Right lobe of liver (tissue), 6 donors: ENCODE results near the gene NEU1. TPM values are rescaled to one million over a fixed set of nuclear protein-coding genes. Genes with fewer than 3 reads are reported as not detected.

Source experiments
- ATAC-seq, 4 donors: fragments of 200-7000 bp; cut with Tn5 transposase; one replicate each; pipeline ENCODE4 v1.9.1; 2020; ENCODE audit warnings: mild to moderate bottlenecking in 4 of 4, moderate library complexity in 4 of 4
- DNase-seq, 3 donors: peaks; one replicate each; pipeline ENCODE4 v3.0.0-alpha.2; 2020
- H3K27ac ChIP-seq, 3 donors: fragments of 200-600 bp; one replicate each; pipeline ENCODE4 v1.8.0; 2022
- H3K27me3 ChIP-seq, 2 donors: fragments of 200-600 bp; one replicate each; pipeline ENCODE4 v1.8.0; 2022
- H3K36me3 ChIP-seq, 4 donors: fragments of 200-600 bp; sonication (generic) in 1 of 4; one replicate each; pipeline versions ENCODE4 v1.5.1 to v1.8.0; 2017 to 2022; ENCODE audit warnings: control low read depth in 1 of 4
- H3K4me1 ChIP-seq, 4 donors: fragments of 200-600 bp; sonication (generic) in 1 of 4; one replicate each; pipeline versions ENCODE4 v1.5.1 to v1.8.0; 2017 to 2022; ENCODE audit warnings: control low read depth in 1 of 4
- H3K4me3 ChIP-seq, 3 donors: fragments of 200-600 bp; one replicate each; pipeline ENCODE4 v1.8.0; 2022
- H3K9me3 ChIP-seq, 4 donors: fragments of 200-600 bp; sonication (generic) in 1 of 4; one replicate each; pipeline versions ENCODE4 v1.5.1 to v1.8.0; 2017 to 2022; ENCODE audit warnings: control low read depth in 1 of 4
- POLR2A ChIP-seq: fragments of 450-650 bp; IDR thresholded peaks from one replicate; pipeline ENCODE4 v1.6.1; 2017; ENCODE audit warnings: antibody characterized with exemption, mild to moderate bottlenecking
- WGBS: methylation state at CpG from one replicate; pipeline ENCODE4 v1.1.6; 2018; ENCODE audit warnings: low coverage, low lambda C conversion rate; ENCODE audit not compliant: insufficient coverage; ENCODE audit errors: missing lambda C conversion rate; 5-methylcytosine and 5-hydroxymethylcytosine counted together
- intact Hi-C, 2 donors: fragments of 100-400 bp; cut with DNase I; formaldehyde crosslinking; loops; one replicate each; pipeline versions ENCODE4 v1.11.2 to v1.14.1; 2022
- total RNA-seq, 6 experiments: library from RNA; depleted of rRNA in 2 of 6; stranded (reverse); fragments of >200 nt in 2 of 6; fragmentation: NEBNext Ultra II Directional in 3 of 6; extraction: Animal tissue kit (Norgen Biotek cat#: 25700) in 3 of 6; gene quantifications; one replicate each; pipeline versions ENCODE4 v1.1.0 to v1.2.4, GENCODE V29; 2016 to 2023
- TF ChIP-seq, protein P1 (sequence below), 4 donors: fragments of 200-600 bp in 3 of 4; fragments of 450-650 bp in 1 of 4; IDR thresholded peaks; one replicate each; pipeline versions ENCODE4 v1.5.1 to v1.8.0; 2016 to 2022; ENCODE audit warnings: antibody characterized with exemption in 4 of 4, mild to moderate bottlenecking in 2 of 4
- donor health status: DM: no; HTN: yes; CAD: no.
- donor health status: DM: no; HTN: no; CAD: no.
- donor health status: DM: no; HTN: no; CAD: no.
- donor health status: DM: no; HTN: yes; CAD: no.
- donor health status: DM: no; HTN: yes; CAD: no.

The NEU1 gene
- total RNA-seq, 6 experiments from 2014 or later: 20.3 to 44.8 (median 34.1) TPM

DNA sequence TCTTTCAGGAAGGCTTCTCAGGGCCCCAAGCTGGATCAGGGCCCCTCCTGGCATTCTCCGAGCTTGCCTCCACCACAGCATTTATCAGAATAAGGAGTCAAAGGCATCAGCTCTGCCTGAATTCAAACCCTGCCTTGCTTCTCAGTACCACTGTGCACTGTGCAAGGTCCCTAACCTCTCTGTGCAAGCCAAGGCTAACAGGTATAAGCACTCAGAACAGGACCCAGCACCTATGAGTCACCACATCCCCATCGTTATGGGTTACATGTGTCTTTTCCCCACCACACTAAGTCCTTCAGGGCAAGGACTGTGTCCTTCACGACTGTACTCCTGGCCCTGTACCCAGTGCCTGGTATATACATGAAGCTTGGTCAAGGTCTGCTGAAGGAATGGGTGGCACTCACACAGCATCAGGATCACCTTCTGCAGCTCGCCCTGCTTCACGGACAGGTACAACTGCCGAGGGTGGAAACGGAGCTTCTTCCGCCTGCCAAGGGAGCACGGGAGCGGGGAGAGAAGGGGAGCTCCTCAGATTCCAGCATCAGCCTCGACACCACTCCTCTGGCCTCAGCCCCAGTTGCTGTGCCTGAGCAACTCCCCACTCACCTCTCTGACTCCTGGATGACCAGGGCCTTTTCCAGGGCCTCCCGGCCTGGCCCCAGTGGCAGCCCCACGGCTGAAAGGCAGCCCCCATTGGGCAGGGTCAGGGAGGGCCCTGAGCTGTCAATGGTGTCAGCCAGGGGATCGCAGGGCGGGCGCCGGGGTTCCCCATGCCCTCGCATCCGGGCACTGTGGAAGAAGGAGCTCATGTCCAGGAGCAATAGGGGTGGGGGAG is 24.8 kb upstream of the NEU1 start:
- ATAC-seq: no peak
- TF ChIP-seq, protein P1, sequence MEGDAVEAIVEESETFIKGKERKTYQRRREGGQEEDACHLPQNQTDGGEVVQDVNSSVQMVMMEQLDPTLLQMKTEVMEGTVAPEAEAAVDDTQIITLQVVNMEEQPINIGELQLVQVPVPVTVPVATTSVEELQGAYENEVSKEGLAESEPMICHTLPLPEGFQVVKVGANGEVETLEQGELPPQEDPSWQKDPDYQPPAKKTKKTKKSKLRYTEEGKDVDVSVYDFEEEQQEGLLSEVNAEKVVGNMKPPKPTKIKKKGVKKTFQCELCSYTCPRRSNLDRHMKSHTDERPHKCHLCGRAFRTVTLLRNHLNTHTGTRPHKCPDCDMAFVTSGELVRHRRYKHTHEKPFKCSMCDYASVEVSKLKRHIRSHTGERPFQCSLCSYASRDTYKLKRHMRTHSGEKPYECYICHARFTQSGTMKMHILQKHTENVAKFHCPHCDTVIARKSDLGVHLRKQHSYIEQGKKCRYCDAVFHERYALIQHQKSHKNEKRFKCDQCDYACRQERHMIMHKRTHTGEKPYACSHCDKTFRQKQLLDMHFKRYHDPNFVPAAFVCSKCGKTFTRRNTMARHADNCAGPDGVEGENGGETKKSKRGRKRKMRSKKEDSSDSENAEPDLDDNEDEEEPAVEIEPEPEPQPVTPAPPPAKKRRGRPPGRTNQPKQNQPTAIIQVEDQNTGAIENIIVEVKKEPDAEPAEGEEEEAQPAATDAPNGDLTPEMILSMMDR (IDR thresholded peaks at IDR 0.05): no peak
- TF ChIP-seq POLR2A: no peak

DNA sequence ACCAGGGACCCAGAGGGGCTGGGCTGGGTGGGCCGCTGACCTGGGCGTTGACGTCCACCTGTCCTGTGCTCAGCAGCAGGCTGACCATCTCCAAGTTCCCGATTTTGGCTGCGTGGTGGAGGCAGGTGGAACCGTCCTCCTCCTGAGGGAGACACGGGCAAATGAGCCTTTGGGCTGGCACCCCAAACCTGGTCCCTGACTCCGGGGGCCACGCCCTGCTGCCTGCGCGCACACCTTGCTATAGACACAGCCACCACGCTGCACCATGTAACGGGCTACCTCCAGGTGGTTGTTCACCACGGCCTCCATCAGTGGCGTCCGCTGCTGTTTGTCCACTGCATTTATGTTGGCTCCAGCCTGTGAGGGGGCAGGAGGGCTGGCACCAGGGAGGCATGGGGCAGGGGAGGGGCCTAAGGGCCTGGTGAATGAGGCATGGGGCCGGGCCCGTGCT is 23.9 kb upstream of the NEU1 start:
- Histone ChIP-seq H3K4me1 (no peaks in the 10 kb centered on the region), H3K27me3 (no peaks in the 10 kb centered on the region), H3K36me3 (peaks cover 0 to 53% (median 13%) of the 10 kb centered on the region in 4 donors), H3K9me3 (no peaks in the 10 kb centered on the region), H3K4me3 (no peak overlapping the region), H3K27ac (no peak overlapping the region)
- TF ChIP-seq, protein P1 (IDR thresholded peaks at IDR 0.05): no peak
- TF ChIP-seq POLR2A: no peak
- WGBS: no CpG with 5 or more reads among the region's 18 CpGs
- ATAC-seq: no peak
- intact Hi-C loops: no loop called here
- DNase-seq: peak in 1 of 3 donors; percentile 44

More for the DNA sequence above, 24.8 kb upstream of the NEU1 start:
- no peaks in the 10 kb centered on the region for H3K27me3 ChIP-seq
- H3K27ac ChIP-seq: no peak overlapping the region
- H3K4me1 ChIP-seq: no peaks in the 10 kb centered on the region
- H3K4me3 ChIP-seq: no peak overlapping the region
- no peak for DNase-seq
- no peaks in the 10 kb centered on the region for H3K9me3 ChIP-seq
- intact Hi-C loops: no loop called here
- H3K36me3 ChIP-seq: peaks cover 0 to 58% (median 13%) of the 10 kb centered on the region in 4 donors
- WGBS: 69% methylated on average over 2 of the region's 19 CpGs

DNA sequence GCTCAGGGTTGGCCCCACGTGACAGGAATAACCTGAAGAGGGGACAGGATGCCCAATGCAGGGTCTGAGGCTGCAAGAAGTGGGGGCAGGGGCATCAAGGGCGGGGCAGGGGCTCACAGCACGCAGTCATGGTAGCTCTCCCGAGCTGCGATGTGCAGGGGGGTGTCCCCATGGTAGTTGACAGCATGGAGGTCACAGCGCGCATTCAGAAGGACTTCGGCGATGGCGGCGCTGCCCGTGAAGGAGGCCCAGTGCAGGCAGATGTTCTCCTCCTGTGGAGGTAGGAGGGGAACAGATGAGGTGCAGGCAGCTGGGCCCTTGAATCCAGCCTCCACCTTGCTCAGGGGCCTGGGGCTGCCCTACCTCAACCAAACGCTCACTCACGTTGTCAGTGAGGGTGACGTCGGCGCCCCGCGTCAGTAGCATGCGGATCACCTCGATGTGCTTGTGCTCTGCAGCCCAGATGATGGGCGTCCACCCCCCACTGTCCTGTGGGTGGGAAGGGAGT is 22.0 kb upstream of the NEU1 start:
- TF ChIP-seq, protein P1 (IDR thresholded peaks at IDR 0.05): no peak
- TF ChIP-seq POLR2A: no peak
- H3K4me1 ChIP-seq: no peaks in the 10 kb centered on the region
- H3K36me3 ChIP-seq: peaks cover 0 to 57% (median 13%) of the 10 kb centered on the region in 4 donors
- no peaks in the 10 kb centered on the region for H3K9me3 ChIP-seq
- DNase-seq (no peak), ATAC-seq (no peak)
- no peak overlapping the region for H3K27ac ChIP-seq
- H3K4me3 ChIP-seq: no peak overlapping the region
- no peaks in the 10 kb centered on the region for H3K27me3 ChIP-seq
- intact Hi-C loops: no loop called here
- no CpG with 5 or more reads among the region's 22 CpGs for WGBS

DNA sequence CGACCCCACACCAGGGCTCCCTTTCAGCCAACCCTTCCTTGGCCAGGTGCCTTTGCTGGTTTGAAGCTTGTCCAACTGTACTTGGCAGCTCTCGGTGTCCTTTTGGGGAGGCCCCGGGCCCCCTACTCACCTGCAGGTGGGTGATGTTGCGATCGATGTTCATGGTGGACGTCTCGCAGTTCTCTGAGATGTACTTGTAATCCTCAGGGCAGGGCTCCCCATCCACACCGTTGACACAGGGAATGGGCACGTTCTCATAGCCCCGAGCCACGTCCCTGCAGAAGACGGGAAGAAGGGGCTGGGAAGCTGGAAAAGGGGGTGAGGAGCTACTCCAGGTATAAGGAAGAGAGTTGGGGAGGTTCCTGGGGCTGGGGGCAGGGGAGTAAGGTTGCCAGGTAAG is 21.1 kb upstream of the NEU1 start:
- no peak for ATAC-seq
- H3K4me1 ChIP-seq: no peaks in the 10 kb centered on the region
- no peak overlapping the region for H3K27ac ChIP-seq
- no peaks in the 10 kb centered on the region for H3K27me3 ChIP-seq
- H3K36me3 ChIP-seq: peaks cover 0 to 58% (median 13%) of the 10 kb centered on the region in 4 donors
- intact Hi-C loops: no loop called here
- no peak for TF ChIP-seq POLR2A
- TF ChIP-seq, protein P1 (IDR thresholded peaks at IDR 0.05): no peak
- H3K4me3 ChIP-seq: no peak overlapping the region
- 73% methylated on average over 2 of the region's 12 CpGs for WGBS
- no peaks in the 10 kb centered on the region for H3K9me3 ChIP-seq
- DNase-seq: no peak
